Osteoblast (primary cell): ENCODE measurements around the gene PODNL1. TPM values are rescaled to one million over a fixed set of nuclear protein-coding genes. Genes with fewer than 3 reads are reported as not detected.

Experiments used
- DNase-seq: peaks from one replicate; pipeline ENCODE4 v3.0.0; 2011; ENCODE audit warnings: low spot score, mixed read lengths; ENCODE audit not compliant: insufficient read length; ENCODE audit errors: missing footprints
- H2AFZ ChIP-seq: 2 replicates; pipeline ENCODE4 v1.6.0; 2011; ENCODE audit warnings: mild to moderate bottlenecking, low read length
- H3K27ac ChIP-seq: 2 replicates; pipeline ENCODE4 v1.5.1; 2011; ENCODE audit warnings: mild to moderate bottlenecking, low read depth, low read length, moderate library complexity
- H3K27me3 ChIP-seq: 2 replicates; pipeline ENCODE4 v1.6.0; 2012; ENCODE audit warnings: mild to moderate bottlenecking, control low read depth, inconsistent platforms, low read length, moderate library complexity; ENCODE audit not compliant: insufficient read depth
- H3K36me3 ChIP-seq: 2 replicates; pipeline ENCODE4 v1.5.1; 2011; ENCODE audit warnings: mild to moderate bottlenecking, low read length, control low read depth, moderate library complexity; ENCODE audit not compliant: insufficient read depth
- H3K4me1 ChIP-seq: 2 replicates; pipeline ENCODE4 v1.5.1; 2011; ENCODE audit warnings: mild to moderate bottlenecking, low read length, control low read depth, moderate library complexity; ENCODE audit not compliant: insufficient read depth
- H3K4me2 ChIP-seq: 2 replicates; pipeline ENCODE4 v1.6.0; 2011; ENCODE audit warnings: mild to moderate bottlenecking, low read length; ENCODE audit not compliant: insufficient read depth
- H3K4me3 ChIP-seq: fragments of 200-600 bp; sonication (generic); 3 replicates; pipeline ENCODE4 v1.5.1; 2012; ENCODE audit warnings: mild to moderate bottlenecking, low read length, inconsistent platforms; ENCODE audit not compliant: insufficient read depth
- H3K79me2 ChIP-seq: 2 replicates; pipeline ENCODE4 v1.6.0; 2012; ENCODE audit warnings: mild to moderate bottlenecking, low read length, control low read depth, inconsistent platforms; ENCODE audit not compliant: insufficient read depth
- H3K9me3 ChIP-seq: 2 replicates; pipeline ENCODE4 v1.5.1; 2011; ENCODE audit warnings: low read depth, low read length, control low read depth
- H4K20me1 ChIP-seq: 2 replicates; pipeline ENCODE4 v1.6.0; 2012; ENCODE audit warnings: mild to moderate bottlenecking, low read length, control low read depth; ENCODE audit not compliant: insufficient read depth
- total RNA-seq: library from RNA; depleted of rRNA; stranded (reverse); fragments of >200 nt; gene quantifications from 2 replicates; pipeline ENCODE4 v1.2.3, GENCODE V29; 2012
- TF ChIP-seq, protein P1 (sequence below): IDR thresholded peaks from 2 replicates; pipeline ENCODE4 v1.5.1; 2011; ENCODE audit warnings: mild to moderate bottlenecking, low read depth, low read length, moderate library complexity; ENCODE audit errors: extremely low read depth

The PODNL1 gene
- total RNA-seq, 1 donor = 4.0 TPM

DNA sequence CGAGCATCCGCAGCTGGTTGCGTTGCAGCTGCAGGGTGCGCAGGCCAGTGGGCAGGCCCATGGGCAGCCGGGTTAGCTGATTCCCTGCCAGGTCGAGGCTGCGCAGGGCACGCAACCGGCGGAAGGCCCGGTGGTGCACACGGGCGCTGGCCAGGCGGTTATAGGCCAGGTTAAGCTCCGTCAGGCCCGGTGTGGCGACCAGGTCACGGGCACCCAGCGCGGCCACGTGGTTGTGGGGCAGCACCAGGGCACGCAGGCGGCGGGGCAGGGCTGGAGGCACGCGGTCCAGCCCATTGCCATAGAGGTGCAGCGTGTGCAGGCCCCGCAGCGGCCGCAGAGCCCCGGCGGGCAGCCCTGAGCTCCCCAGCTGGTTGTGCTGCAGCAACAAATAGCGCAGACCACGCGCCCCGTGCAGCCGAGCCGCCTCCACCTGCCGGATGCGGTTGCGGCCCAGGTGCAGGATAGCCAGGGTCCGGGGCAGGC, 5.3 kb downstream of the PODNL1 start:
- Histone ChIP-seq H3K27me3 (no peaks in the 10 kb centered on the region), H3K27ac (no peak overlapping the region), H4K20me1 (no peaks in the 10 kb centered on the region), H3K4me1 (no peaks in the 10 kb centered on the region), H3K36me3 (peaks cover 12% of the 10 kb centered on the region), H2AFZ (no peak overlapping the region), H3K4me2 (no peak overlapping the region), H3K9me3 (no peaks in the 10 kb centered on the region), H3K79me2 (no peaks in the 10 kb centered on the region), H3K4me3 (no peak overlapping the region)
- peak; percentile 56 for DNase-seq
- TF ChIP-seq, protein P1, sequence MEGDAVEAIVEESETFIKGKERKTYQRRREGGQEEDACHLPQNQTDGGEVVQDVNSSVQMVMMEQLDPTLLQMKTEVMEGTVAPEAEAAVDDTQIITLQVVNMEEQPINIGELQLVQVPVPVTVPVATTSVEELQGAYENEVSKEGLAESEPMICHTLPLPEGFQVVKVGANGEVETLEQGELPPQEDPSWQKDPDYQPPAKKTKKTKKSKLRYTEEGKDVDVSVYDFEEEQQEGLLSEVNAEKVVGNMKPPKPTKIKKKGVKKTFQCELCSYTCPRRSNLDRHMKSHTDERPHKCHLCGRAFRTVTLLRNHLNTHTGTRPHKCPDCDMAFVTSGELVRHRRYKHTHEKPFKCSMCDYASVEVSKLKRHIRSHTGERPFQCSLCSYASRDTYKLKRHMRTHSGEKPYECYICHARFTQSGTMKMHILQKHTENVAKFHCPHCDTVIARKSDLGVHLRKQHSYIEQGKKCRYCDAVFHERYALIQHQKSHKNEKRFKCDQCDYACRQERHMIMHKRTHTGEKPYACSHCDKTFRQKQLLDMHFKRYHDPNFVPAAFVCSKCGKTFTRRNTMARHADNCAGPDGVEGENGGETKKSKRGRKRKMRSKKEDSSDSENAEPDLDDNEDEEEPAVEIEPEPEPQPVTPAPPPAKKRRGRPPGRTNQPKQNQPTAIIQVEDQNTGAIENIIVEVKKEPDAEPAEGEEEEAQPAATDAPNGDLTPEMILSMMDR = no peak

DNA sequence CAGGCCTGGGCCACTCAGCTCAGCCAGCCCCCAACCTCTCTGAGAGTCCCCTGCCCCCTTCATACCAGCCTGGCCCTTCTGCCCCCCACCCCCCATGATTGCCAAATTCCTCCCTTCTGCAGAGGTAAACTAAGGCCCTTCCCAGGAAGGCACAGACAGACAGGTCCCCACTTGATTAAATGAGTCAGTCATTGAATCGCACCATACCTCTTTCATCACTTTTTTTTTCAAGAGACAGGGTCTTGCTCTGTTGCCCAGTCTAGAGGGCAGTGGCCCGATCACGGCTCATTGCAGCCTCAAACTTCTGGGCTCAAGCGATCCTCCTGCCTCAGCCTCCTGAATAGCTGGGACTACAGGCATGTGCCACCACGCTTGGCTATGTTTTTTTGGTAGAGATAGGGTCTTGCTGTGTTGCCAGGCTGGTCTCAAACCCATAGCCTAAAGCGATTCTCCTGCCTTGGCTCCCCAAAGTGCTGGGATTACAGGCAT, 6.0 kb downstream of the PODNL1 start:
- Histone ChIP-seq H3K36me3 (peaks cover 13% of the 10 kb centered on the region), H3K9me3 (no peaks in the 10 kb centered on the region), H2AFZ (no peak overlapping the region), H3K27me3 (no peaks in the 10 kb centered on the region), H3K27ac (no peak overlapping the region), H3K4me3 (no peak overlapping the region), H4K20me1 (no peaks in the 10 kb centered on the region), H3K79me2 (no peaks in the 10 kb centered on the region), H3K4me2 (no peak overlapping the region), H3K4me1 (no peaks in the 10 kb centered on the region)
- TF ChIP-seq, protein P1 = no peak
- DNase-seq = peak; percentile 61

DNA sequence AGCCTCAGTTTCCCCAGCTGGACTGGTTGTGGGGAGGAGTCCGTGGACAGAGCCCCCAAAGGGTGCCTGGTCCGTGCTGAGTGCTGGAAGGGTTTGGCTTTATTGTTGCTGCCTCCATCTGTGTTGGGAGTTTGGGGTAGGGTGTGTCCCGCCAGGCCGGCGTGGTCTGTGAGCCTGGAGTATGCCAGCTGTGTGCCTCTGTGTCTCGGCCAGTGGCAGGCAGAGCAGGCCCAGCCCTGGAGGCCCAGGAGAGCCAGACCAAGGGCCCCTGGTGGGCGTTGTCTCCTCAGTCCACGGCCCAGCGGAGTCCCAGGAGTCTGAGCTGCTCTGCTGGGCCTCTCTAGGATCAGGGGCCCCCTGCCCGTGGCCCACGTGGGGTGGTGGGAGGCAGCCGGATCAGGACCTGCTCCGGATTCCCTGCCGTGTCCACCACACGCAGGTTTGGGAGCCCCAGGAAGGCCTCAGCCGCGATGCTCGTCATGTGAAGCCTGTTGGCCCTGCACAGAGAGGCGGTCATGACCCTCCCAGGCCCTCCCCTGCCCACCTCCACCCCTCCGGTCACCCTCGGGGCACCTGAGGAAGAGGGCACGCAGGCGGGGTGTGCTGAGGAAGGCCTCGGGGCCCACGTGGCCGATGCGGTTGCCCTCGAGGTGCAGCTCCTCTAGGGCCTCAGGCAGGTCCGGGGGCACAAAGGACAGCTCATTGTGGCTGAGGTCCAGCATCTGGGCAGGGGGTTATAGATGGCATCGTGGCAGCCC, 6.6 kb downstream of the PODNL1 start:
- Histone ChIP-seq H3K79me2 (no peaks in the 10 kb centered on the region), H3K27me3 (no peaks in the 10 kb centered on the region), H3K4me2 (no peak overlapping the region), H3K36me3 (peaks cover 19% of the 10 kb centered on the region), H3K27ac (no peak overlapping the region), H3K9me3 (no peaks in the 10 kb centered on the region), H3K4me3 (no peak overlapping the region), H3K4me1 (no peaks in the 10 kb centered on the region), H2AFZ (no peak overlapping the region), H4K20me1 (no peaks in the 10 kb centered on the region)
- peak; percentile 58 for DNase-seq
- TF ChIP-seq, protein P1 = no peak

DNA sequence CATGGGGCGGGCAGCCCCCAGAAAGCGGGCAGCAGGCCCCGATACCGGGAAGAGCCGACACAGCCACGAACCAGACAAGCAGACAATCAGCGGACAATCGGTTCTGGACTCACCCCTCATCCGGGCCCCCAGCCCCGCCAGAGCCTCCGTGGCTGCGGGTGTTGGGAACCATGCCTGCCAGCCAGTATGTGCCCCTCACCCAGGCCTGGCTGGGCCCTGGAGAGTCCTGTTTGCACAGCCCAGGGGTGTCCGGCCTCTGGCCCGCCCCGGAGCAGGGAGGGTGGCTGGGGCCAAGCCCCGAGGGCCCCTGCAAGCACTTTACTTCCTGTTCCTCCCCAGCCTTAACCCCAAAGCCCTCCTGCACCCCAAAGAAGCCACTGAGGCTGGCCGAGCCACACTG, 7.8 kb downstream of the PODNL1 start:
- H3K27me3 ChIP-seq = no peaks in the 10 kb centered on the region
- no peaks in the 10 kb centered on the region for H3K79me2 ChIP-seq
- no peaks in the 10 kb centered on the region for H3K9me3 ChIP-seq
- no peak overlapping the region for H3K4me3 ChIP-seq
- TF ChIP-seq, protein P1 = no peak
- no peak overlapping the region for H3K27ac ChIP-seq
- H4K20me1 ChIP-seq = no peaks in the 10 kb centered on the region
- peak; percentile 67 for DNase-seq
- no peak overlapping the region for H3K4me2 ChIP-seq
- H3K36me3 ChIP-seq = peaks cover 22% of the 10 kb centered on the region
- H2AFZ ChIP-seq = no peak overlapping the region
- no peaks in the 10 kb centered on the region for H3K4me1 ChIP-seq
